GM12891 (cell line): ENCODE results near the gene OR10G6.

Source experiments
- DNase-seq: peaks from one replicate; pipeline ENCODE4 v3.0.0; 2011; ENCODE audit warnings: low spot score; ENCODE audit not compliant: insufficient read length
- FAIRE-seq: peaks from 2 replicates; lab custom pipeline; 2011; peaks lifted over from hg19 to GRCh38; lab: Jason Lieb, UNC
- PAX5 ChIP-seq: IDR thresholded peaks from 2 replicates; pipeline ENCODE4 v1.6.1; 2011; ENCODE audit warnings: low read length, moderate library complexity, mild to moderate bottlenecking; ENCODE audit not compliant: insufficient read depth, severe bottlenecking
- POLR2A ChIP-seq: IDR thresholded peaks from 2 replicates; pipeline ENCODE4 v1.6.1; 2011; ENCODE audit warnings: low read depth, low read length, control low read depth
- POLR2AphosphoS5 ChIP-seq: IDR thresholded peaks from 2 replicates; pipeline ENCODE4 v1.6.1; 2011; ENCODE audit warnings: low read depth, low read length, control low read depth
- POU2F2 ChIP-seq: IDR thresholded peaks from 2 replicates; pipeline ENCODE4 v1.6.1; 2011; ENCODE audit warnings: low read depth, mild to moderate bottlenecking, control low read depth, low read length, moderate library complexity
- SPI1 ChIP-seq: IDR thresholded peaks from 2 replicates; pipeline ENCODE4 v1.6.1; 2011; ENCODE audit warnings: low read depth, low read length, control low read depth
- TAF1 ChIP-seq: IDR thresholded peaks from 2 replicates; pipeline ENCODE4 v1.6.1; 2011; ENCODE audit warnings: low read depth, low read length, control low read depth

The OR10G6 gene

GRCh38 chr11:123977731-123978347 lies 17.1 kb downstream of the OR10G6 start, which contains the start of gene OR10S1:
OR10S1 (minus strand) TSS chr11:123977781; CDS start chr11:123977664, 117 bp downstream.
- DNase-seq, result no peak
- FAIRE-seq, result no peak
- no peak for TF ChIP-seq PAX5

GRCh38 chr11:123976770-123977560 lies 18.0 kb downstream of the OR10G6 start:
- FAIRE-seq (no peak), DNase-seq (no peak)
- no peak for TF ChIP-seq TAF1
- TF ChIP-seq SPI1, result no peak
- TF ChIP-seq PAX5, result no peak
- TF ChIP-seq POU2F2, result no peak
- no peak for TF ChIP-seq POLR2A
- TF ChIP-seq POLR2AphosphoS5, result no peak

- TF ChIP-seq POLR2A (no peak), PAX5 (no peak)
- DNase-seq (no peak), FAIRE-seq (no peak)
Observed at GRCh38 chr11:123973816-123974215, 21.1 kb downstream of the OR10G6 start.

- DNase-seq, result no peak
- no peak for TF ChIP-seq POLR2A
- FAIRE-seq, result no peak
Observed at GRCh38 chr11:123956752-123957151, 38.2 kb downstream of the OR10G6 start.

- DNase-seq (no peak), FAIRE-seq (no peak)
- TF ChIP-seq PAX5 (no peak), POLR2AphosphoS5 (no peak), TAF1 (no peak), POU2F2 (no peak), POLR2A (no peak), SPI1 (no peak)
Observed at GRCh38 chr11:123945132-123945531, 49.8 kb downstream of the OR10G6 start.
